Tongue (tissue), 2 donors: ENCODE data around the gene ZC3HAV1. TPM values are rescaled to one million over a fixed set of nuclear protein-coding genes. Genes with fewer than 3 reads are reported as not detected.
"Not testable (repeated sequence)": the region's sequence is repeated elsewhere in the genome, so short reads cannot be mapped to it uniquely, and the experiment has no call there.

Experiments
- DNase-seq: peaks from one replicate; pipeline ENCODE4 v3.0.0-alpha.2; 2015
- total RNA-seq: library from RNA; depleted of rRNA; stranded (reverse); fragments of >200 nt; gene quantifications from one replicate; pipeline ENCODE4 v1.2.3, GENCODE V29; 2014

Gene ZC3HAV1
- total RNA-seq, result 25.4 TPM

- DNase-seq, result peak; percentile 87
Measured at GRCh38 chr7:139109188-139109982, at the start of gene ZC3HAV1. ZC3HAV1 (minus strand) TSS chr7:139109720; CDS start chr7:139109331, 389 bp downstream.

- no peak for DNase-seq
Measured at GRCh38 chr7:139153832-139154231, 44.3 kb upstream of the ZC3HAV1 start.

- no peak for DNase-seq
Measured at GRCh38 chr7:139152149-139152548, 42.6 kb upstream of the ZC3HAV1 start.

- DNase-seq, result no peak
Measured at GRCh38 chr7:139139150-139139549, 29.6 kb upstream of the ZC3HAV1 start.

GRCh38 chr7:139133335-139134139 lies 24.0 kb upstream of the ZC3HAV1 start:
- peak; percentile 94 for DNase-seq

GRCh38 chr7:139132887-139133286 lies 23.4 kb upstream of the ZC3HAV1 start:
- DNase-seq, result peak; percentile 5

GRCh38 chr7:139131601-139132041 lies 22.1 kb upstream of the ZC3HAV1 start:
- DNase-seq, result no peak

- not testable (repeated sequence) for DNase-seq
Measured at GRCh38 chr7:139129814-139130213, 20.3 kb upstream of the ZC3HAV1 start.

- DNase-seq, result no peak
Measured at GRCh38 chr7:139127648-139128047, 18.1 kb upstream of the ZC3HAV1 start.

- DNase-seq, result no peak
Measured at GRCh38 chr7:139125657-139126056, 16.1 kb upstream of the ZC3HAV1 start.

GRCh38 chr7:139124995-139125394 lies 15.5 kb upstream of the ZC3HAV1 start:
- not testable (repeated sequence) for DNase-seq

- DNase-seq, result no peak
Measured at GRCh38 chr7:139124084-139124914, 14.8 kb upstream of the ZC3HAV1 start.

- no peak for DNase-seq
Measured at GRCh38 chr7:139119486-139119849, 9.9 kb upstream of the ZC3HAV1 start.

GRCh38 chr7:139118805-139119485 lies 9.4 kb upstream of the ZC3HAV1 start:
- DNase-seq, result no peak

- DNase-seq, result no peak
Measured at GRCh38 chr7:139118234-139118804, 8.8 kb upstream of the ZC3HAV1 start.

- DNase-seq, result no peak
Measured at GRCh38 chr7:139117599-139118233, 8.2 kb upstream of the ZC3HAV1 start.

GRCh38 chr7:139116999-139117398 lies 7.5 kb upstream of the ZC3HAV1 start:
- DNase-seq, result no peak

GRCh38 chr7:139115104-139115503 lies 5.6 kb upstream of the ZC3HAV1 start:
- no peak for DNase-seq

GRCh38 chr7:139114585-139114984 lies 5.1 kb upstream of the ZC3HAV1 start:
- DNase-seq, result no peak

- DNase-seq, result no peak
Measured at GRCh38 chr7:139114018-139114417, 4.5 kb upstream of the ZC3HAV1 start.

GRCh38 chr7:139112741-139113250 lies 3.3 kb upstream of the ZC3HAV1 start:
- DNase-seq, result no peak
